Measurements from ENCODE around the gene RCE1.
A peak's percentile ranks its signal among the peaks of the same experiment; 100 is the strongest.

RCE1 gene

GRCh38 chr11:66854231-66854661 lies 11.0 kb downstream of the RCE1 start:
- TF ChIP-seq, protein P1, sequence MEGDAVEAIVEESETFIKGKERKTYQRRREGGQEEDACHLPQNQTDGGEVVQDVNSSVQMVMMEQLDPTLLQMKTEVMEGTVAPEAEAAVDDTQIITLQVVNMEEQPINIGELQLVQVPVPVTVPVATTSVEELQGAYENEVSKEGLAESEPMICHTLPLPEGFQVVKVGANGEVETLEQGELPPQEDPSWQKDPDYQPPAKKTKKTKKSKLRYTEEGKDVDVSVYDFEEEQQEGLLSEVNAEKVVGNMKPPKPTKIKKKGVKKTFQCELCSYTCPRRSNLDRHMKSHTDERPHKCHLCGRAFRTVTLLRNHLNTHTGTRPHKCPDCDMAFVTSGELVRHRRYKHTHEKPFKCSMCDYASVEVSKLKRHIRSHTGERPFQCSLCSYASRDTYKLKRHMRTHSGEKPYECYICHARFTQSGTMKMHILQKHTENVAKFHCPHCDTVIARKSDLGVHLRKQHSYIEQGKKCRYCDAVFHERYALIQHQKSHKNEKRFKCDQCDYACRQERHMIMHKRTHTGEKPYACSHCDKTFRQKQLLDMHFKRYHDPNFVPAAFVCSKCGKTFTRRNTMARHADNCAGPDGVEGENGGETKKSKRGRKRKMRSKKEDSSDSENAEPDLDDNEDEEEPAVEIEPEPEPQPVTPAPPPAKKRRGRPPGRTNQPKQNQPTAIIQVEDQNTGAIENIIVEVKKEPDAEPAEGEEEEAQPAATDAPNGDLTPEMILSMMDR (conservative IDR thresholded peaks at IDR 0.05): no peak
- no peak for TF ChIP-seq ZFX (IDR thresholded peaks at IDR 0.05)
- H3K27ac ChIP-seq: no peak overlapping the region; the same call in 1 of the 2 replicates

DNA sequence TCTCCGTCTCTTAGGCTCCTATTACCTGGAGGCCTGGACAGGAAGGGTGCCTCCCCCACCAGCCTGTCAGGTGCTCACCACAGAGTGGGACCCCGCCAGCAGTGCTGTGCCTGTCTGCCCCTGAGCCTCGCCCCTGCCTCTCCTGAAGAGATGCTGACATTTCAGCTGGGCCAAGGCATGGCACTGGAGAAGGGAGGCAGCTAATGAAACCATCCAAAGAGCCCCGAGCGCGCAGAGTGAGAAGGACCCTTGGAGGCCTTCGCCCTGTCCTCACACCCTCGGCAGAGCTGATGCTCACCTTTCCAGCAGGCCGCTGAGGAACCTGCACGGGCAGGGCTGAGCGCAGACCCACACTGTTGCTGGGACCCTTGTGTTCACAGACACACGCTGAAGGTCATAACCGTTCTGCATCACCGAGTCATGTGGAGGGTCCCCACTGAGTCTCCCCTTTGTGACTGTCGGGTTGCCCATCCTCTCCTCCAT lies 11.5 kb downstream of the RCE1 start:
- H3K27ac ChIP-seq: peak overlapping the region; percentile 90; the same call in 1 of the 2 replicates
- TF ChIP-seq ZFX (IDR thresholded peaks at IDR 0.05): no peak
- TF ChIP-seq, protein P1 (conservative IDR thresholded peaks at IDR 0.05): no peak

DNA sequence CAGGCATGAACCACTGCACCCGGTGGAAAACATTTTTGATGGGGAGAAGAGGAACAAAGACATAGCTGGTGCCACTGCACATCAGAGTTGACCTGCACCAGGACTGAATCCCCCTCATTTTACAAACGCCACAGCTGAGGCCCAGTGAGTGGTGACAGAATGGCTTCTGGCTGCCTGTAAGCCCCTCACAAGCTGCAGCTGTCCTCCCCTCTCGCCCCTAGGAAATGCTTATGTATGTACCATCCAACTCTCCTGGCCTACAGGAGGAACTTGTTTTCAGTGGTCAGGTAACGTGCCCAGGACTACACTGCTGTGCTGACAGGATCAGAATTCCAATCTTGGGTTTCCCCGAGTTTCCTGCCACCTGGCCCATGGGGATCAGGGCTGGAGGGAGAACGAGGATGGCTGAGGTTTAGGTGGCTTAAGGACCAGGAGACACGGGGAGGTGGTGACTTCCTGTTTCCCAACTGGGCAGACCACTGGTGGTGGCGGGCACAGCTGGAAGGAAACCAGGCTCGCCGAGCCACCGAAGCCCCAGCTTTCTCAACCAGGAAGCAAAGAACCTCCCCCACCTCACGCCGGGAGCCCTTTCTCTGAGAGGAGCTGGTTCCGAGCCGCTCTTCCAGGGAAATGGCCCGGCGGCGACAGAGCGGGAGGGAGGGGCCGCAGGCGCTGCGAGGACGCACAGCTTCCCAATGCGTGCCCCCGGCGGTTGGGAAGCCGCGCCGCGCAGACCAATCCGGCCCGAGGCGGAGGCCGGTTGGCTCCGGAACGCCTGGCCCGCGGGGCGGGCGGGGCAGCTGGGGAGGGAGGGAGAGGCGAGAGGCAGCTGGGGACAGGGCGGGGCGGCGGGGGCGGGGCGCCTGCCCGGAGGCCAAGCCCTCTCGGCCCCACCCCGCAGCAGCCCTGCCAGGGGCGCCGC lies 12.6 kb downstream of the RCE1 start:
- H3K27ac ChIP-seq: peak overlapping the region; percentile 90
- TF ChIP-seq, protein P1 (conservative IDR thresholded peaks at IDR 0.05): no peak
- TF ChIP-seq ZFX (IDR thresholded peaks at IDR 0.05): no peak

DNA sequence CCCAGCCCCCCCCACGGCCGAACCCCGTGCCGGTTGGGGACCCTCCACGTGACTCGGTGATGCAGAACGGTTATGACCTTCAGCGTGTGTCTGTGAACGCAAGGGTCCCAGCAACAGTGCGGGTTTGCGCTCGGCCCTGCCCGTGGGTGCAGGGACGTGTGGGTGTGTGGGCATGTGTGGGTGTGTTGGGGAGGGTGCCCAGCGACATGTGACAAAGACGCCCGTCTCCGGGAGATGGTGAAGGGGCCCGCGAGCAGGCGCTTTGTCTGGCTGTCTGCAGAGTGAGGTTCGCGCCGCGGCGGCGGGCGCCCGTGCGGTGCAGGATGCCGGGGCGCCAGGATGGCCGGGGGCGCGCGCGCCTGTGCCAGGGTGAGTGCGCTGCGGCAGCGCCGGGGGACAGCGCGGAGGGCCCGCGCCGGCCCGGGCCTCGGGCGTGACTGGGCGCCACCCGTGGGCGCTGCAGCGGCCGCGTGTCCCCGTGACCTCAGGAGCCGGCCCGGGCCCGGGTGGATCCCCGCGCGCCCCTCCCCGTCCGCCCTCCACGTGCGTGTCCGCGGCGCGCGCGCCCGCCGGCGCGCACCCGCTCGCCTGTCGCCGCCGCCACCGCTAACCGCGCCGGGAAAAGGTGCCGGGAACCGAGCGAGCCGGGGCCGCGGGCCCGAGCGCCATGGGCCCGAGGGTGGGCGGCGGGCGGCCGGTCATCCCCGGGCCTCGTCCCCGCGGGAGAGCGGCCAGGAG lies 13.4 kb downstream of the RCE1 start, which contains the start of gene LRFN4:
Gene LRFN4, plus strand, starts transcription at position 569 of the 738 bp plus-strand sequence. CDS start 681 bp downstream, outside the sequence.
- TF ChIP-seq ZFX (IDR thresholded peaks at IDR 0.05): 0 out of 2 replicates have a peak, but pooled peaks have one; percentile 6
- TF ChIP-seq, protein P1 (conservative IDR thresholded peaks at IDR 0.05): no peak
- peak within 1 kb of the TSS; percentile 90 for H3K27ac ChIP-seq

DNA sequence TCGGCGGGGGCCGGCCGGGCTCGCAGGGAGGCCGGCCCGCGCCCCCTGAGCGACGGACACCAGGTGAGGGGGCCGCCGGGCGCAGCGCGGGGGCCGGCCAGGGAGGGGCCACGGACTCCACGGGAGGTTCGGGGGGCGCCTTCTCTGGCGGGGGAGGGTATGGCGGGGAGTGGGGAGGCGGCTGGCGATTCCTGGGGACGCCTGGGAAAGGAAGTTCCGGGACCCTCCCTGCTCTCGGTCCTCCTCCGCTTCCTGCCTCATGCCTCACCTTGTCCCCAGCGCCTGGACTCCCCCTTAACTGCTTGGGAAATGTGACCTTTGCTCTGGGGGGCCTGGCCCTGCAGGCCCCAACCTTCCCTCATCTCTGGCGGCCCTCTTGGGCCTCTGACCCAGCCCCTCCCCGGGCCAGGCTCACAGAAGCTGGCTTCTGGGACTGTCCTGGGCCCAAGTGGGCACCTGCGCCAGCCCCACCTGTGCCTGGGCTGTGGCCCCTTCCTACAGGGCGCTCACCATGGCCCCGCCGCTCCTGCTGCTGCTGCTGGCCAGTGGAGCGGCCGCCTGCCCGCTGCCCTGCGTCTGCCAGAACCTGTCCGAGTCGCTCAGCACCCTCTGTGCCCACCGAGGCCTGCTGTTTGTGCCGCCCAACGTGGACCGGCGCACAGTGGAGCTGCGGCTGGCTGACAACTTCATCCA lies 14.1 kb downstream of the RCE1 start:
- peak overlapping the region; percentile 90 for H3K27ac ChIP-seq
- TF ChIP-seq ZFX (IDR thresholded peaks at IDR 0.05): no peak
- TF ChIP-seq, protein P1 (conservative IDR thresholded peaks at IDR 0.05): no peak

GRCh38 chr11:66857927-66858185 lies 14.6 kb downstream of the RCE1 start:
- H3K27ac ChIP-seq: peak overlapping the region; percentile 90; the same call in 1 of the 2 replicates

More at GRCh38 chr11:66857927-66858185, 14.6 kb downstream of the RCE1 start:
- TF ChIP-seq ZFX (IDR thresholded peaks at IDR 0.05): no peak
- TF ChIP-seq, protein P1 (conservative IDR thresholded peaks at IDR 0.05): no peak

Measured in C4-2B (cell line).